IgD-negative memory B cell (primary cell): Measurements from ENCODE around the gene DEDD2. TPM values are rescaled to one million over a fixed set of nuclear protein-coding genes. Genes with fewer than 3 reads are reported as not detected.

Source experiments
- H3K27ac Mint-ChIP-seq, 3 donors: one replicate each; pipeline ENCODE4 v1.8.0; 2020 to 2022; ENCODE audit warnings: mild to moderate bottlenecking in 3 of 3, mixed read lengths in 3 of 3, moderate library complexity in 1 of 3
- H3K27me3 Mint-ChIP-seq: one replicate; pipeline ENCODE4 v1.8.0; 2021; ENCODE audit warnings: mixed read lengths
- H3K36me3 Mint-ChIP-seq: one replicate; pipeline ENCODE4 v1.8.0; 2020; ENCODE audit warnings: mild to moderate bottlenecking, mixed read lengths
- H3K4me1 Mint-ChIP-seq, 3 donors: one replicate each; pipeline ENCODE4 v1.8.0; 2020 to 2022; ENCODE audit warnings: mixed read lengths in 3 of 3, mild to moderate bottlenecking in 1 of 3
- H3K4me3 Mint-ChIP-seq, 4 donors: one replicate each; pipeline ENCODE4 v1.8.0; 2020 to 2022; ENCODE audit warnings: mild to moderate bottlenecking in 4 of 4, mixed read lengths in 4 of 4, moderate library complexity in 3 of 4
- H3K9me3 Mint-ChIP-seq, 3 donors: one replicate each; pipeline ENCODE4 v1.8.0; 2020 to 2021; ENCODE audit warnings: mixed read lengths in 3 of 3, mild to moderate bottlenecking in 1 of 3
- polyA plus RNA-seq: library from polyadenylated mRNA; unstranded; fragments of 300-500 nt; fragmentation: Illumina TruSeq; gene quantifications from one replicate; pipeline ENCODE4 v1.2.3, GENCODE V29; 2021

The DEDD2 gene
- polyA plus RNA-seq, 1 donor from 2014 or later = 159 TPM

DNA sequence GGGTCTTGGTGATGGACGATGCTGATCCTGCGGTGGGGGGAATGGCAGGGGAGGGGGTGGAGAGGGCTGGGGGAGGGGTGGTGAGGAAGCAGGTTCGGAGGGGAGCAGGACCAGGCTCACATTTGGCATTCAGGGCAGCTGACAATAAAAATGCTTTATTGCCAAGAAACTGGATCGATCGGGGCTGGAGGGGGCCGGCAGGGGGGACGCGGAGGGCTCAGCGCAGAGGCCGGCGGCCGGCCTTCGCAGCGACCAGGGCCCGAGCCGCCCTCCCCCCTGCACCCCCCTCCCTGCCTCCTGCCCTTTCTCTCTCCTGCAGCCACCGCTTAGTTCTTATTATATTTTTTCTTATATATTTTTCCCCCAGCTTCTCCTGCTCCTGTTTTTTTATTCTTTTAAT is 67.1 kb downstream of the DEDD2 start:
- Mint-ChIP-seq H3K9me3 (no peaks in the 10 kb centered on the region), H3K27ac (no peak overlapping the region), H3K36me3 (peaks cover 7% of the 10 kb centered on the region), H3K4me1 (peaks cover 11 to 24% (median 23%) of the 10 kb centered on the region in 3 donors), H3K4me3 (no peak overlapping the region), H3K27me3 (no peaks in the 10 kb centered on the region)

DNA sequence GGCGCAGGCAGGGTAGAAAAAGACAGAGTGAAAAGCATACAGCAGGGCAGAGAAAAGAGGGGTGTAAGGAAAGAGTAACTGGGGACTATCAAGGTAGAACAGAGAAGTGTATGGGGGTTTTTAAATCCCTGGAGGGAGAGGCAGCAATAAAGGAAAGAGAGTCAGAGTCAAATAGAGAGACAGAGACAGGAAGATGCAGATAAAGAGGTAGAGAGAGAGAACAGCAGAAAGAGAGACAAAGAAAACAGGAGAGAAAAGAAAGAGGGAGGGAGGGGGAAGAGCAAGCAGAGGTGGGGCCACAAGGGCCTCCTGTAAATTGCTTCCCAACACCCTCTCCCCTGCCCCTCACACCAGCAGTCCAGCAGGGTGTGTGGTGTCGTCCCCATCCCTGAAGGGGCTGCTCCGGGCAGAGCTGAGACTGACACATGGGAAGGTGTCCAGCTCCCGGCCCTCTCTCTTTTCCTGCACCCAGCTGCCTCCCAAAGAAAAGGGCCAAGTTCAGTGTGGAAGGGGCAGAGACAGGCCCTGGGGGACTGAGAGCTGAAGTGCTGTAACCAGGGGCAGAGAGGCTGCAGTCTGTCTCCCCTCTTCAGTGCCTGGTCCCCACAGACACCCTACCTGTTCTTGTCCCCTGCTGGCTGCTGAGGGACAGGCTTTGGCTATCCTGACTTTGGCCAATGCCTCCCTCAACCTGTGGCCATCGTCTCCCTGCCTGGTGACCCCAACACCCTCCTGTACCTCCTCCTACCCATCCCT is 67.9 kb downstream of the DEDD2 start:
- Mint-ChIP-seq H3K4me3 (peak overlapping the region in 1 of 4 donors; percentile 72), H3K27me3 (no peaks in the 10 kb centered on the region), H3K27ac (no peak overlapping the region), H3K9me3 (no peaks in the 10 kb centered on the region), H3K4me1 (peaks cover 6 to 16% (median 16%) of the 10 kb centered on the region in 3 donors), H3K36me3 (peaks cover 7% of the 10 kb centered on the region)

Other genes with a start within 250 kb of the DEDD2 start
- 1.2 TPM for gene ATP1A3, start 223.4 kb downstream of the DEDD2 start, polyA plus RNA-seq
- gene GRIK5, start 147.5 kb downstream of the DEDD2 start, polyA plus RNA-seq = not detected
- gene ZNF574, start 141.5 kb downstream of the DEDD2 start, polyA plus RNA-seq = 24.8 TPM
- 89.1 TPM for gene POU2F2, start 85.2 kb downstream of the DEDD2 start, polyA plus RNA-seq
- 8.0 TPM for gene ZNF526, start 2.6 kb upstream of the DEDD2 start, polyA plus RNA-seq
- gene GSK3A, start 24.9 kb upstream of the DEDD2 start, polyA plus RNA-seq = 24.5 TPM
- 6.7 TPM for gene ERF, start 37.5 kb upstream of the DEDD2 start, polyA plus RNA-seq
- 4.5 TPM for gene CIC, start 51.6 kb upstream of the DEDD2 start, polyA plus RNA-seq
- gene PRR19, start 84.5 kb upstream of the DEDD2 start, polyA plus RNA-seq = 0.55 TPM
- gene PAFAH1B3, start 84.9 kb upstream of the DEDD2 start, polyA plus RNA-seq = 49.0 TPM
- not detected for gene TMEM145, start 95.6 kb upstream of the DEDD2 start, polyA plus RNA-seq
- 0.90 TPM for gene MEGF8, start 108.0 kb upstream of the DEDD2 start, polyA plus RNA-seq
- 42.5 TPM for gene CNFN, start 172.6 kb upstream of the DEDD2 start, polyA plus RNA-seq
- 15.0 TPM for gene LIPE, start 209.7 kb upstream of the DEDD2 start, polyA plus RNA-seq
- 0.25 TPM for gene CXCL17, start 225.3 kb upstream of the DEDD2 start, polyA plus RNA-seq